GM23338 (cell line): Measurements from ENCODE around the gene FLT3. TPM values are rescaled to one million over a fixed set of nuclear protein-coding genes. Genes with fewer than 3 reads are reported as not detected.

Experiments used
- ATAC-seq: fragments of 200-7000 bp; cut with Tn5 transposase; 3 replicates; pipeline ENCODE4 v1.9.1; 2020
- DNase-seq: peaks from one replicate; pipeline ENCODE4 v3.0.0-alpha.2; 2015; ENCODE audit warnings: low spot score
- H2AFZ ChIP-seq: fragments of 200-600 bp; sonication (generic); 2 replicates; pipeline ENCODE4 v1.8.0; 2016; ENCODE audit warnings: antibody characterized with exemption, mild to moderate bottlenecking, moderate library complexity
- H3F3A ChIP-seq: fragments of 200-600 bp; sonication (generic); replicated peaks from 2 replicates; pipeline ENCODE4 v1.8.0; 2017; ENCODE audit warnings: antibody characterized with exemption, mixed run types, low read depth
- H3K27ac ChIP-seq: fragments of 200-600 bp; sonication (generic); 2 replicates; pipeline ENCODE4 v1.6.1; 2016; ENCODE audit warnings: low read depth
- H3K27me3 ChIP-seq: fragments of 200-600 bp; sonication (generic); 2 replicates; pipeline ENCODE4 v1.8.0; 2016; ENCODE audit warnings: mild to moderate bottlenecking, mixed run types, moderate library complexity; ENCODE audit not compliant: insufficient read depth
- H3K36me3 ChIP-seq: fragments of 200-600 bp; sonication (generic); 2 replicates; pipeline ENCODE4 v1.8.0; 2016; ENCODE audit warnings: mild to moderate bottlenecking; ENCODE audit not compliant: insufficient read depth
- H3K4me1 ChIP-seq: fragments of 200-600 bp; sonication (generic); 2 replicates; pipeline ENCODE4 v1.8.0; 2016; ENCODE audit warnings: mild to moderate bottlenecking, moderate library complexity; ENCODE audit not compliant: insufficient read depth
- H3K4me2 ChIP-seq: fragments of 200-600 bp; sonication (generic); 2 replicates; pipeline ENCODE4 v1.7.1; 2017; ENCODE audit warnings: mixed run types
- H3K4me3 ChIP-seq: fragments of 200-600 bp; sonication (generic); 2 replicates; pipeline ENCODE4 v1.6.1; 2016; ENCODE audit warnings: mixed run types
- H3K79me2 ChIP-seq: fragments of 200-600 bp; sonication (generic); replicated peaks from 2 replicates; pipeline ENCODE4 v1.8.0; 2017; ENCODE audit warnings: mild to moderate bottlenecking; ENCODE audit not compliant: insufficient read depth
- H3K9me2 ChIP-seq: fragments of 200-600 bp; sonication (generic); 2 replicates; pipeline ENCODE4 v1.8.0; 2017; ENCODE audit not compliant: insufficient read depth
- H4K20me1 ChIP-seq: fragments of 200-600 bp; sonication (generic); replicated peaks from 2 replicates; pipeline ENCODE4 v1.8.0; 2017; ENCODE audit warnings: mild to moderate bottlenecking; ENCODE audit not compliant: insufficient read depth
- H3K27ac Mint-ChIP-seq: 2 replicates; pipeline ENCODE4 v1.8.0; 2020; ENCODE audit warnings: inconsistent platforms, mild to moderate bottlenecking, moderate library complexity, mixed read lengths
- H3K27me3 Mint-ChIP-seq: 3 replicates; pipeline ENCODE4 v1.8.0; 2022; ENCODE audit warnings: low read depth, mild to moderate bottlenecking, moderate library complexity, mixed read lengths, inconsistent platforms; ENCODE audit not compliant: insufficient read depth, poor library complexity
- H3K36me3 Mint-ChIP-seq: 3 replicates; pipeline ENCODE4 v1.8.0; 2021; ENCODE audit warnings: low read depth, mild to moderate bottlenecking, inconsistent platforms, moderate library complexity, mixed read lengths
- H3K4me1 Mint-ChIP-seq: 3 replicates; pipeline ENCODE4 v1.8.0; 2020; ENCODE audit warnings: mild to moderate bottlenecking, inconsistent platforms, mixed read lengths
- H3K4me3 Mint-ChIP-seq: 3 replicates; pipeline ENCODE4 v1.8.0; 2021; ENCODE audit warnings: moderate library complexity, mild to moderate bottlenecking, inconsistent platforms, mixed read lengths
- H3K9me3 Mint-ChIP-seq: 3 replicates; pipeline ENCODE4 v1.8.0; 2020; ENCODE audit warnings: moderate library complexity, mild to moderate bottlenecking, inconsistent platforms, mixed read lengths
- CREB1 ChIP-seq: fragments of 250-450 bp; sonication (Bioruptor Pico); IDR thresholded peaks from 2 replicates; pipeline ENCODE4 v1.5.0; 2020; ENCODE audit warnings: low read depth, mild to moderate bottlenecking, moderate library complexity
- CTCF ChIP-seq, 2 experiments: fragments of 200-600 bp in 1 of 2; sonication (generic) in 1 of 2; conservative IDR thresholded peaks; 2 replicates each; pipeline versions ENCODE4 v1.5.1 to v1.6.1; 2016 to 2017; ENCODE audit warnings: antibody characterized with exemption in 2 of 2, low read depth in 2 of 2, mild to moderate bottlenecking in 2 of 2, moderate library complexity in 1 of 2
- ETS1 ChIP-seq: IDR thresholded peaks from 2 replicates; pipeline ENCODE4 v1.6.1; 2016; ENCODE audit warnings: antibody characterized with exemption
- EZH2phosphoT487 ChIP-seq: fragments of 200-600 bp; sonication (generic); IDR thresholded peaks from one replicate; pipeline ENCODE4 v1.8.1; 2018; ENCODE audit warnings: antibody characterized with exemption; ENCODE audit not compliant: unreplicated experiment
- JUNB ChIP-seq: IDR thresholded peaks from one replicate; pipeline ENCODE4 v1.6.1; 2016; ENCODE audit warnings: antibody characterized with exemption; ENCODE audit not compliant: unreplicated experiment
- POLR2AphosphoS5 ChIP-seq: IDR thresholded peaks from 2 replicates; pipeline ENCODE4 v1.6.1; 2016; ENCODE audit warnings: antibody characterized with exemption, low read depth
- STAT1 ChIP-seq: IDR thresholded peaks from one replicate; pipeline ENCODE4 v1.6.1; 2016; ENCODE audit warnings: antibody characterized with exemption; ENCODE audit not compliant: unreplicated experiment
- ZNF114 ChIP-seq: fragments of 250-450 bp; sonication (Bioruptor Pico); IDR thresholded peaks from 2 replicates; pipeline ENCODE4 v1.5.0; 2020; ENCODE audit warnings: mild to moderate bottlenecking, moderate library complexity
- ZNF331 ChIP-seq: fragments of 250-450 bp; sonication (Bioruptor Pico); IDR thresholded peaks from 2 replicates; pipeline ENCODE4 v1.5.0; 2020; ENCODE audit warnings: low read depth, mild to moderate bottlenecking, moderate library complexity
- polyA plus RNA-seq: library from polyadenylated mRNA; unstranded; fragments of >200 nt; fragmentation: Nextera tagmentation; extraction: Ambion mirVana; gene quantifications from 2 replicates; pipeline ENCODE4 v1.2.1, GENCODE V29; 2016
- total RNA-seq: library from RNA; depleted of rRNA; stranded (reverse); fragments of >200 nt; shearing (Covaris generic); gene quantifications from 2 replicates; pipeline ENCODE4 v1.2.3, GENCODE V29; 2014
- TF ChIP-seq, protein P1 (sequence below): fragments of 250-450 bp; sonication (Bioruptor Pico); IDR thresholded peaks from 2 replicates; pipeline ENCODE4 v1.5.0; 2020; ENCODE audit warnings: mild to moderate bottlenecking, moderate library complexity

The FLT3 gene
- total and polyA plus RNA-seq, 2 experiments from 2014 or later: 0.17 to 0.44 TPM

DNA sequence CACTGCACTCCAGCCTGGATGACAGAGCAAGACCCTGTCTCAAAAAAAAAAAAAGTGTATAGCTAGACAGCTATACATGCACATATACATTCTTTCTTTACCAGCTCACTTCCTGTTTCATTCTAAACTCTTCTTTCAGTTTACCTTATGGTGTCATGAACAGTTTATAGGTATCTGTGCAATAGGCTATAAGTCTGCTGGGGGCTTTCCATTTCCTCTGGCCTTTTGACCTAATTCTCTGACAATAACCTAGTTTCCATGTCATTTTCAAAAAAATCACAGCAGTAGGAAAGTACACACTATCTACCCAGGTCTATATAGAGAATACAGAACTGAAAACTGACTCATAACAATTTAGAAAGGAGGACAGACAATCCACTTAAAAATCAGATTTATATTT is 87.5 kb downstream of the FLT3 start:
- TF ChIP-seq POLR2AphosphoS5 (no peak), STAT1 (no peak)
- H3K4me1 ChIP-seq: peaks cover 9% of the 10 kb centered on the region
- H3F3A ChIP-seq: no peaks in the 10 kb centered on the region
- Mint-ChIP-seq H3K27ac (no peak overlapping the region), H3K4me3 (no peak overlapping the region), H3K27me3 (peaks cover 8% of the 10 kb centered on the region), H3K4me1 (peaks cover 18% of the 10 kb centered on the region), H3K9me3 (no peaks in the 10 kb centered on the region), H3K36me3 (no peaks in the 10 kb centered on the region)
- DNase-seq (no peak), ATAC-seq (no peak)
- no peaks in the 10 kb centered on the region for H3K79me2 ChIP-seq
- no peaks in the 10 kb centered on the region for H3K36me3 ChIP-seq
- H3K27ac ChIP-seq: no peak overlapping the region
- H4K20me1 ChIP-seq: no peaks in the 10 kb centered on the region
- H3K4me3 ChIP-seq: no peak overlapping the region
- no peaks in the 10 kb centered on the region for H3K9me2 ChIP-seq
- no peak overlapping the region for H3K4me2 ChIP-seq
- H3K27me3 ChIP-seq: no peaks in the 10 kb centered on the region
- no peak overlapping the region for H2AFZ ChIP-seq

DNA sequence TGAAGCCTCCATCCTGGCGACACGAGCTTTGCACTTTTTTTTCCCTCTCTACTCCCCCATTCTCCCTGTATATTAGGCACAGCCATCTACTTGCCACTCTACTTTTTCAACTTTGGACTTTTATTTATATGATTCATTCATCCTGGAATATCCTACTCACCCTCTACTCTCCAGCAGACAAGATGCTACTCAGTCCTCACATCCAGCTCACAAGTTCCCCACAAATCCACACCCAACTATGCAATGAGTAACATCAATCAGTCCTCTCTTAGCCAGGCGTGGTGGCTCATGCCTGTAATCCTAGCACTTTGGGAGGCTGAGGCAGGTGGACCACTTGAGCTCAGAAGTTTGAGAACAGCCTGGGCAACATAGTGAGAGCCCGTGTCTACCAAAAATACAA is 88.0 kb downstream of the FLT3 start:
- H3K27me3 ChIP-seq: no peaks in the 10 kb centered on the region
- H4K20me1 ChIP-seq: no peaks in the 10 kb centered on the region
- H3K4me3 Mint-ChIP-seq: no peak overlapping the region
- H3K4me3 ChIP-seq: no peak overlapping the region
- H3K27ac ChIP-seq: no peak overlapping the region
- H3K4me2 ChIP-seq: no peak overlapping the region
- H3K27ac Mint-ChIP-seq: no peak overlapping the region
- no peak for ATAC-seq
- H3K4me1 Mint-ChIP-seq: peaks cover 18% of the 10 kb centered on the region
- no peaks in the 10 kb centered on the region for H3K36me3 Mint-ChIP-seq
- H2AFZ ChIP-seq: no peak overlapping the region
- peaks cover 4% of the 10 kb centered on the region for H3K27me3 Mint-ChIP-seq
- H3K9me2 ChIP-seq: no peaks in the 10 kb centered on the region
- H3F3A ChIP-seq: no peaks in the 10 kb centered on the region
- no peaks in the 10 kb centered on the region for H3K9me3 Mint-ChIP-seq
- peaks cover 9% of the 10 kb centered on the region for H3K4me1 ChIP-seq
- H3K36me3 ChIP-seq: no peaks in the 10 kb centered on the region
- DNase-seq: no peak
- no peaks in the 10 kb centered on the region for H3K79me2 ChIP-seq
- TF ChIP-seq ZNF331: no peak
- no peak for TF ChIP-seq CREB1 (CRISPR knock-in tag)
- no peak for TF ChIP-seq CTCF (conservative IDR thresholded peaks at IDR 0.05; ENCODE audit: low read depth in 2 of 2)
- TF ChIP-seq STAT1: no peak
- TF ChIP-seq EZH2phosphoT487: no peak
- TF ChIP-seq, protein P1, sequence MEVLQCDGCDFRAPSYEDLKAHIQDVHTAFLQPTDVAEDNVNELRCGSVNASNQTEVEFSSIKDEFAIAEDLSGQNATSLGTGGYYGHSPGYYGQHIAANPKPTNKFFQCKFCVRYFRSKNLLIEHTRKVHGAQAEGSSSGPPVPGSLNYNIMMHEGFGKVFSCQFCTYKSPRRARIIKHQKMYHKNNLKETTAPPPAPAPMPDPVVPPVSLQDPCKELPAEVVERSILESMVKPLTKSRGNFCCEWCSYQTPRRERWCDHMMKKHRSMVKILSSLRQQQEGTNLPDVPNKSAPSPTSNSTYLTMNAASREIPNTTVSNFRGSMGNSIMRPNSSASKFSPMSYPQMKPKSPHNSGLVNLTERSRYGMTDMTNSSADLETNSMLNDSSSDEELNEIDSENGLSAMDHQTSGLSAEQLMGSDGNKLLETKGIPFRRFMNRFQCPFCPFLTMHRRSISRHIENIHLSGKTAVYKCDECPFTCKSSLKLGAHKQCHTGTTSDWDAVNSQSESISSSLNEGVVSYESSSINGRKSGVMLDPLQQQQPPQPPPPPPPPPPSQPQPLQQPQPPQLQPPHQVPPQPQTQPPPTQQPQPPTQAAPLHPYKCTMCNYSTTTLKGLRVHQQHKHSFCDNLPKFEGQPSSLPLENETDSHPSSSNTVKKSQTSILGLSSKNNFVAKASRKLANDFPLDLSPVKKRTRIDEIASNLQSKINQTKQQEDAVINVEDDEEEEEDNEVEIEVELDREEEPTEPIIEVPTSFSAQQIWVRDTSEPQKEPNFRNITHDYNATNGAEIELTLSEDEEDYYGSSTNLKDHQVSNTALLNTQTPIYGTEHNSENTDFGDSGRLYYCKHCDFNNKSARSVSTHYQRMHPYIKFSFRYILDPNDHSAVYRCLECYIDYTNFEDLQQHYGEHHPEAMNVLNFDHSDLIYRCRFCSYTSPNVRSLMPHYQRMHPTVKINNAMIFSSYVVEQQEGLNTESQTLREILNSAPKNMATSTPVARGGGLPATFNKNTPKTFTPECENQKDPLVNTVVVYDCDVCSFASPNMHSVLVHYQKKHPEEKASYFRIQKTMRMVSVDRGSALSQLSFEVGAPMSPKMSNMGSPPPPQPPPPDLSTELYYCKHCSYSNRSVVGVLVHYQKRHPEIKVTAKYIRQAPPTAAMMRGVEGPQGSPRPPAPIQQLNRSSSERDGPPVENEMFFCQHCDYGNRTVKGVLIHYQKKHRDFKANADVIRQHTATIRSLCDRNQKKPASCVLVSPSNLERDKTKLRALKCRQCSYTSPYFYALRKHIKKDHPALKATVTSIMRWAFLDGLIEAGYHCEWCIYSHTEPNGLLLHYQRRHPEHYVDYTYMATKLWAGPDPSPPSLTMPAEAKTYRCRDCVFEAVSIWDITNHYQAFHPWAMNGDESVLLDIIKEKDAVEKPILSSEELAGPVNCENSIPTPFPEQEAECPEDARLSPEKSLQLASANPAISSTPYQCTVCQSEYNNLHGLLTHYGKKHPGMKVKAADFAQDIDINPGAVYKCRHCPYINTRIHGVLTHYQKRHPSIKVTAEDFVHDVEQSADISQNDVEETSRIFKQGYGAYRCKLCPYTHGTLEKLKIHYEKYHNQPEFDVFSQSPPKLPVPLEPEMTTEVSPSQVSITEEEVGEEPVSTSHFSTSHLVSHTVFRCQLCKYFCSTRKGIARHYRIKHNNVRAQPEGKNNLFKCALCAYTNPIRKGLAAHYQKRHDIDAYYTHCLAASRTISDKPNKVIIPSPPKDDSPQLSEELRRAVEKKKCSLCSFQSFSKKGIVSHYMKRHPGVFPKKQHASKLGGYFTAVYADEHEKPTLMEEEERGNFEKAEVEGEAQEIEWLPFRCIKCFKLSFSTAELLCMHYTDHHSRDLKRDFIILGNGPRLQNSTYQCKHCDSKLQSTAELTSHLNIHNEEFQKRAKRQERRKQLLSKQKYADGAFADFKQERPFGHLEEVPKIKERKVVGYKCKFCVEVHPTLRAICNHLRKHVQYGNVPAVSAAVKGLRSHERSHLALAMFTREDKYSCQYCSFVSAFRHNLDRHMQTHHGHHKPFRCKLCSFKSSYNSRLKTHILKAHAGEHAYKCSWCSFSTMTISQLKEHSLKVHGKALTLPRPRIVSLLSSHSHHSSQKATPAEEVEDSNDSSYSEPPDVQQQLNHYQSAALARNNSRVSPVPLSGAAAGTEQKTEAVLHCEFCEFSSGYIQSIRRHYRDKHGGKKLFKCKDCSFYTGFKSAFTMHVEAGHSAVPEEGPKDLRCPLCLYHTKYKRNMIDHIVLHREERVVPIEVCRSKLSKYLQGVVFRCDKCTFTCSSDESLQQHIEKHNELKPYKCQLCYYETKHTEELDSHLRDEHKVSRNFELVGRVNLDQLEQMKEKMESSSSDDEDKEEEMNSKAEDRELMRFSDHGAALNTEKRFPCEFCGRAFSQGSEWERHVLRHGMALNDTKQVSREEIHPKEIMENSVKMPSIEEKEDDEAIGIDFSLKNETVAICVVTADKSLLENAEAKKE: no peak
- no peak for TF ChIP-seq ETS1
- TF ChIP-seq JUNB: no peak
- TF ChIP-seq ZNF114 (CRISPR knock-in tag): no peak
